GM19351 (cell line): Measurements from ENCODE around the gene CRADD.
"Not testable (repeated sequence)": the region's sequence is repeated elsewhere in the genome, so short reads cannot be mapped to it uniquely, and the experiment has no call there.

Source experiments
- ATAC-seq: cut with Tn5 transposase; IDR thresholded peaks from one replicate; pipeline ENCODE4 v1.9.1; 2021; ENCODE audit warnings: mild to moderate bottlenecking, moderate library complexity; ENCODE audit not compliant: unreplicated experiment

The CRADD gene

DNA sequence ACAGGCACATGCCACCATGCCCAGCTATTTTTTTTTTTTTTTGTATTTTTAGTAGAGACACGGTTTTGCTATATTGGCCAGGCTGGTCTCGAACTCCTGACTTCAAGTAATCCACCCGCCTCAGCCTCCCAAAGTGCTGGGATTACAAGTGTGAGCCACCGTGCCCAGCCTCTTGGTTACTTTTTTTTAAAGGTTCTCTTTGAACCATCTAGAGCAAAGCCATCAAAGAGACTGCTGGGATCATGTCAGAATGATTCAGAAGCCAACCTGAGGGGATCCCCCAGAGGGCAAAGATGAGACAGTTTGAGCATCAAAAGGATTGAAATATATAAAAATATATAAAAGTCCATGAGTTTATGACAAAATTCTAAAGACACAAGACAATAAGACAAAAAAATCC, 103.7 kb downstream of the CRADD start:
- ATAC-seq: not testable (repeated sequence)

DNA sequence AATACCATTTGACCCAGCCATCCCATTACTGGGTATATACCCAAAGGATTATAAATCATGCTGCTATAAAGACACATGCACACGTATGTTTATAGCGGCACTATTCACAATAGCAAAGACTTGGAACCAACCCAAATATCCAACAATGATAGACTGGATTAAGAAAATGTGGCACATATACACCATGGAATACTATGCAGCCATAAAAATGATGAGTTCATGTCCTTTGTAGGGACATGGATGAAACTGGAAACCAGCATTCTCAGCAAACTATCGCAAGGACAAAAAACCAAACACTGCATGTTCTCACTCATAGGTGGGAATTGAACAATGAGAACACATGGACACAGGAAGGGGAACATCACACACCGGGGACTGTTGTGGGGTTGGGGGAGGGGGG, 104.8 kb downstream of the CRADD start:
- not testable (repeated sequence) for ATAC-seq

DNA sequence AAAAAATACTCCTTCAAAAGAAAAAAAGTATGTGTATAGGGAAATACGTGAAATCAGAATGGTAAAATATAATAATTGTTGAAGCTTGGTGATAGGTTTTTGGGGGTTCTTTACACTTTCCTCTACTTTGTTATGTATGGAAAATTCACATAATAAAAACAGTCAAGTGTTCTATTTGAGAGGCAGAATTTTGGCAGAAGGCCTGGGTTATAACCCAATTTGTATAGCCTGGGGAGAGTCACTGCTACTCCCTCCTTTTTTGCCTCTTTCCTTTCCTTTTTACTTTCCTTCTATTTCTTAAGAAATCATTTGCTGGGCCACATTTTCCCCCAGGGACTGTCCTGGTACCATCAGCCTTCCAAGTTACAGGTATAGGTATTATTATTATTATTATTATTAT, 105.7 kb downstream of the CRADD start:
- ATAC-seq: no peak

DNA sequence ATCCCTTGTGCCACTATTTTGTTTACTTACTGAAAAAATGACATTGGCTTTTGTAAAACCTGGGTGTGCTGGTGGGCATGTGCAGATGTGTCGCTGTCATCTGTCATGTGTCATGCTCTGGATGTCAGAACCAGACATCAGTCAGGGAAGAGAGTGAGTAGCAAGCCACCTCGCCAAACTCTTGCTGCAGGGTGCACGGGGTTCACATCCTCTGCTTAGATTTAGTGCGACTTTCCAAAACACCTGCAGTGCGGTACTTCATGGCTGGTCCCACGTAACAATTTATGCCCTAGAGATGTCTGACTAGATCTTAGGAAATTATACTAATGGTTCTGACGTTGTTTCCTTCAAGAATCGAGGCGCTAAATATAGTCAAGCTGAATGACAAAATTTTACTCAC, 106.7 kb downstream of the CRADD start:
- no peak for ATAC-seq

DNA sequence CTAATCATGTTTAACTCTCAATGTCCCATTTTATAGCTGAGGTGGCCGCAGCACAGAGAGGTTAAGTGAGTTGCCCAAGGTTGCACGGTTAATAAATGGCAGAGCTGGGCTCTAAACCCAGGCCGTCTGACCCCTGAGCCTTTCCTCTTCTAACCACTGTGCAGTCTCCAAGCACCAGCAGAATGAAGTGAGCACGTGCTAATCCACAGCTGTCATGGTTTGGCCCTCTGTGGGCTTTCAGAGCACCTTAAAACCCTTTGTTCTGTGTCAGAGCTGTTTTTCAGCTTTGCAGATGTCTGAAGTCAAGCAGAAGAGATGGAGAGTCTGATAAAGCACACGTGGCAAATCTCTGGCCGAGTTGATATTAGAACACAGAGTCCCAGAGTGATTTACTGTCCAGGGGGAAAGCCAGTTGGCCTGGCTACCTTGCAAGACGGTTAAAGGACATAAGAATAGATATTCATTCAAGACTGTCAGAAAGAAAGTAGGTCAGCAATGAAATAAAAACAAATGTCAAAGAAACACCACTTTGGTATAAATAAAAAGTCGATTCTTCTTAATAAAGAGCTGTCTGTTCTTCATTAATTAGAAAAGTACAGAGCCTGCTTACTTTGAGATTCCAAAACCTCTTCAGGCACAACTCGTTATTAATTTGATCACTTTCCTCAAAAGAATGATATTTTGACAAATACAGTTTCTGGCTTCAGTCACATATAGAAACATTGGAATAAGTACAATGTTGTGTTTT, 107.3 kb downstream of the CRADD start:
- peak; percentile 67 for ATAC-seq

DNA sequence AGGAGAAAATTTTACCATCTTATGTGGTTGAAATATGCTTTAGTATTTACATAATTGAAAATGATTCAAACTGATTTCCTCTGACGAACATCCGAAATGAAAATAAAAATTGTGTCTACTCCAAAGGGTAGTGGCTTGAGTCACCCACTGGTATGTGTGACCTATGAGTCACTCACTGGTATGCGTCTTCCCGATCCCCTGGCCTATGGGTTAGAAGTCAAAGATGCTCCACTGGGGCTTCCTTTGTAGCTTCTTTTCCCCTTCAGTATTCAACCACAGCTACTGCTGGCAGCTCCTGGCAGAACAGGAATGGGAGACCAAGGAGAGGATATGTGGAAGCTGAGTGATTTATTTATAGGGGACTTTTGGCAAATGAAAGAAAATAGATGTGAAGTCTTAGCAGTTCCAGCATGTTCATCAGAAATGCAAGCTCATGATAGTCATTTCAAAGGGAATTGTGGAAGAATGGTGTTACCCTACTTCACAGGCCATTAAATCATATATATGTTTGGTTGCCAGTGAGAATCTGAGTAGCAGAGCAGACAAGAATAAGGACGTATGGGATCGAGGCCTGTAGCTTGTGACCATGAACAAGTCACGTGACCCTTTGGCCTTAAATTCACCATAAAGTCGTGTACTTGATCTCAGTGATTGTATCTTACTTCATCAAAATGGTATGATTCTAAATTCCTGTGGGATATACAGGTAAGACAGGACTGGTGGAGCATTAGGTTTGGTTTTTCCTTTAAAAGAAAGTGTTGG, 108.3 kb downstream of the CRADD start:
- peak; percentile 78 for ATAC-seq

DNA sequence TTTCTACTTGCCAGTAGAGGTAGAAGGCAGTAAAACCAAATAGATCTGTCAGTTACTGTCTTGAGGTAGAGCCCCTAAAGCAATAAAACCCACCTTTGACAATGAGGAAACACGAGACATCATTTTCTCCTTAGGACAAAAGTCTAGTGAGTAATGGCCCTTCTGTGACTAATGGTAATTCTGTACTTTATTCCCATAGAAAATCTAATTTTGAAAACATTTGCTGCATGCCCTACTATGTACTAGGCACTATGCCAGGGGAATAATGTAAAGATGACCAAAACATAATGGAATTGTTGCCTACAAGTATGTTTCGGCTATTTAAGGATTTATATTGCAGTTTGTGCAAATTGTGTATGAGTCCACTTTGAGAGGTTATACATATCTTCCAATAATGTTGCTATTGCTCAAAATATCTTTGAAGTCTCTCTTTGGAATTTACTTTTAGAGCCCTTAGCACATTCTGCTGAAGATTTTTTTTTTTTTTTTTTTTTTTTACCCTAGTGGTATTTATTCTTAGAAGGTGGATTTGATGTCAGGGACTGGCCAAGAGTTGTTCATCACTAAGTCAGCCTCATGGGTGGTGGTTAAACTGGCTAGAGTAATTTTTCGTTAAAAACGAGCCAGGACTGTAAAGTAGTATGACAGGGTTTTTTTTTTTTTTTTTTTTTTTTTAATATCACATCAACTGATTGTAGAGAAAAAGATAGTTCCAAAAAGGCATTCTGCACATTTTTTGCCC, 109.7 kb downstream of the CRADD start:
- ATAC-seq: no peak

DNA sequence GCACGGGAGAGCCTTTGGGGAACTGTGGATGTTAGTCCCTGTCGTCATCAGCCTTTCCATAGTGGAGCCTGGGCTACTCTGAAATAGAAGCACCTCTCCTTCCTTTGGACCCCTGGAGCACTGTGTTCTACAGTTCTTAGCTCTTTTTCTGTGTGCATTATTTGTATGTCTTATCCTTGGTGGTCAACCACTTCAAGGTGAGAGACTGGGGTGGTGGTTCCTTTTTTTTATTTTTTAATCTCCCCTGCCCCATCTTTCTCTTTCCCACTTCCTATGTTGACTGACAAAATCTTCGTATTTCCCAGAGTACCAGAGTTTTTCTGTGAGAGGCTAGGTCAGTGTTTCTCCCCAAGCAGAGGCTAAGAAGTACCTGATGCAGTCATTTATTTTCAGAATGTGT, 111.7 kb downstream of the CRADD start:
- ATAC-seq: no peak

DNA sequence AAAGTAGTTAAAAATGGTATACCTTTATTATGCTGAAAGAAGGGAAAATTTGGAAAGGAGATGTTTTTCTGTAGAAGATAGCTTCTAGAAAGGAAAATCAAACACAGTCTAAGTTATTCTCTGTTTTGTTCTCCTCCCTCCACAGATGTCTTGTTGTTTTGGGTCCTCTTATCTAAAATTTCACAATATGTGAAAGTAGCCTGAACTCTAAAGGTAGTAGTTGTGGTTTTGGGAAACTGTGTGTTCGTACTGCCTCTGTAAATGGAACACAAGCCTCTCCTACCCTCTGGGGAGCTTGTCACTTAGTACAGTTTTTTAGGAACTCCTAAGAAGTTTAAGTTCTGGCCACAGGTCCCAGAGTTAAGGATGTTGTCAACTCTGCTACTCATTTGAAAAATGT, 112.6 kb downstream of the CRADD start:
- no peak for ATAC-seq

DNA sequence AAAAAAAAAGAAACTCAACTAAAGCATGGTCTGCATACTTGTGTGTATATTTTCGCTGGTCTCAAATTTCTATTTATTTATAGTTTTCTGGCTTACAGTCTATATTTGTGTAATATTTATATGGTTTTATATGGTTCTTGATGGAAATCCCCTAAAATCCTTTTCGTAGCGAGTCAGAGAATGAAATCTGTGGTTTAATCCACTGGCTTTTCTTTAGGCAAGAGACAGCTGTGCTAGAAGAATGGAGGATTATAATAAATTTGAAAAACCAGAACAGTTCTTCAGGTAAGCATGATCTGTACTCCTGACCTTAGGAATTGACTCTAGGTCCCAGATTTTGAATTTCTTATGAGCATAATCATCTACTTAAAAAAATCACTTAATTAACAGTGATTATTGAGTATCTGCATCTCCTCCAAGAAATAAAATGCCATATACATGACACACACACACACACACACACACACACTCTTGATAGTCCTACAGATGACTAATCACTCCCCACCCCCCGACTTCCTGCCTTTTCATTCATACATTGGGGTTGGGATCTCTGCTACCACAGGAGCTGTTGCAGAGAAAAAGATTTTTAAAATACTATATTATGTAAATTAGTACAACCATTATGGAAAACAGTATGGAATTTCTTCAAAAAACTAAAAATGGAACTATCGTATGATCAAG, 113.4 kb downstream of the CRADD start:
- ATAC-seq: no peak

DNA sequence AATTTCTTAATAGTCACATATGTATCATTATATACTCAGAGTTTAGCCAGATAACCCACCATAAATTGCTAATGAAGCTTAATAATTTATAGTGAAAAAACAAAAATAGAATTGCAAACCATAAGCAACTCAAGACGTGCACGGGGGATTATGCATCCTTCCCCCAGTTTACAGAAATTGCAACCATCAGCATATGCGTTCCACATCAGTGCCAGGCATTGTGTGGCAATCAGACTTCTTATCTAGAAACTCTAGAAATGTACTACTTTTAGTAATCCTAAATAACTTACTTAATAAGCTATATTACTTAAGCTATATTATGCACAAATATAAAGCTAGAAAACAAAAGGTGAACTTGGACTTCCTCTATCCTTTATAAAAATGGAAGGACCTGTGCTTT, 115.8 kb downstream of the CRADD start:
- no peak for ATAC-seq

DNA sequence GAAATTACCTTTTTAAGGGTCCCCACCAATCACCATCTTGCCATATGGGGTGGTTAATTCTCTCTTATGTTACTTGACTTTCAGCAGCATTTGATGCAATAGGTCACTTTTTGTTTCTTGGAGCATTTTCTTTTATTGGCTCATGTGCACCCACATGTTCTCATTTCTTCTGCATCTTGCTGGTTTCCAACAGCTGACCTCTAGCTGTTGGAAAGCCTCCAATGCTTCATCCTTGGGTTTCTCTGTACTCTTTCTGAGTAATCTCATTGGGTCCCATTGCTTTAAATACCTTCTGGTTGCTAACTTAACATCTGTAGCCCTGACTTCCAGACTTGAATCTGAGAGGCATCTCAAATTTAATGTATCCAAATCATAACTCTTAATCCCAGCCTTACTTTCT, 116.8 kb downstream of the CRADD start:
- no peak for ATAC-seq

DNA sequence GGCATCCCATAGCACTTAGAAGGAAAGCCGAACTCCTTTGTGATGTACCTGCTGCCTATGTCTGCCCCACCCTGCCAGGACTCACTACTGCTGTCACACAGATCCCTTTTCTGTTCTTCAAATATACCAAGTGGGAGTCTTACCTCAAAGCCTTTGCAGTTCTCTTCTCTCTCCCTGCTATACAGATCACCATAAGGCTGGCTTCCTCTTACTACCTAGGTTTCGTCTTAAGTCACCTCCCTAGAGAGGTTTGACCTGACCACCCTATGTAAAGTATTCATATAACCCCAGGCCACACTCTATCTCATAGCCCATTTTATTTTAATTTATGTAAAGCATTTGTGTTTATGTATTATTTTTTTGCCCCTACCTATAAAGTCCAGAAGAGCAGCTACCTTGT, 117.6 kb downstream of the CRADD start:
- peak; percentile 65 for ATAC-seq

DNA sequence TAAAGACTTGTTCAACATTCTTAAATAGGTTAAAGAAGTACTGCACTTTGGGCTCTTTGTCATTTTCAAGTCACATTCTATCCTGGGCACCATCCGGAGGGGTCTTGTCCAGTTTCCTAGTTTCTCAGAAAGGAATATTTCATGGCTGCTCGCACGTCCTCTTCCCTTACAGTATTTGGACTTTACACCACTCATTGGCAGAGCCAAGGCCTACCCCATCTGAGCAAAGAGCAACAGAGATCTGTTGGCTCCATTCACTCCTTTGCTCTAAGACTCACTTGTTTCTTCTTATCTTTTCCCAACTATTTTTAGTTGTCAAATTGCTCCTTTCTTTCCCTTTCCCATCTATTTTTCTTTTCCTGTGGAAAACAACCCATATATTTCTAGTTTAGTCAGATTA, 118.2 kb downstream of the CRADD start:
- ATAC-seq: no peak

DNA sequence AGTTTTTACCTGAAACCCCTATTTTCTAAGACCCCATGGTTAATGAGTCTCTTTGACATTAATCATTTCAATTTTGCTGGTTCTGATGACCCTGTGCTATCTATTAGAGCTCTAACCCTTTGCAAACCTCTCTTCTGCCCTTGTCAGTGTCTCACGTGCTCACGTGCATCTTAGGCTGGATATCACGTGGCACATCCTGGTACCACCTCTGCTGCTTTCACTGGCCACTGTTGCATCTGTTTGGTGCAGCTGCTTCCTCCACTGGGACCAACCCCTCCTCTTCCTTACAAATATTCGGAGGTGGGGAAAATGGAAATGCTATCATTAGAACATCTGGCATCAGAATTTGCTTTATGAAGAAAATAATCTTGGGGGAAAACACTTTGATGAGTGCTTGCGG, 119.6 kb downstream of the CRADD start:
- ATAC-seq: no peak

DNA sequence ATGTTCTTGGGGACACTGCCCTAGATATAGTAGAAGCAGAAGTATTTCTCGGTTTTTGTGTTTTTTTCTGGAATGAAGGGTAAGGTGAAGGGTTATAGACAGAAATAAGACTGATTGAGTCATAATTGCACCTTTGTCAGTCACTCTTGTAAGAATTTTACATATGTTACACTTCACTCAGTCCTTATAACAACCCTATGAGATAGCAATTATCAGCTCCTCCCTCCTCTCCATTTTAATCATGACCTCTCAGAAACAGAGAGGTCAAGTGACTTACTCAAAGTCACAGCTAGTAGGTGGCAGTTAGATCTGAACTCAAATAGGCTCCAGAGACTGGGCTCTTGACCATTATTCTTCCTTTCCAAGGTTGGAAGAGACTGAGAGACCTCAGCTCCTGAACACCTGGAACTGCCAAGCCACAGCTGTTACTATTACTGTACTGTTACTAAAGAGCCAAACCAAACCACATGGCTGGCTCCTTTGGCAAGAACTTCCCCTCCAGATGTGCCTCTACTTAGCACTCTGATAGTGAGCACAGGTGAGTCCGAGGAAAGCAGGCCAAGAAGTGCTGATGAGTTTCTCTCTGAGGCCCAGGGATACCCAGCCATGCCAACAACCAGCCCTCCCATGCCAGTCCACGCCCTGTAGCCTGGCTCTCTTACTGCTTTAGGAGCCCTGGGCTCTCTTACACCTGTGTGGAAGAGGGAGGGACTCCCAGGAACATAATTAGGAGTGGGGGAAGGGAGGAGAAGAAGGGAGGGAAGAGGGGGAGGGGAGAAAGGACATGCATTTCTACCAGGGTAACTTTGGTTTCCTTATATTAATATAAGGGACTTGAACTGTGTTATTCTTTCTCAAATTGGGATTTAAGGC, 121.3 kb downstream of the CRADD start:
- no peak for ATAC-seq

DNA sequence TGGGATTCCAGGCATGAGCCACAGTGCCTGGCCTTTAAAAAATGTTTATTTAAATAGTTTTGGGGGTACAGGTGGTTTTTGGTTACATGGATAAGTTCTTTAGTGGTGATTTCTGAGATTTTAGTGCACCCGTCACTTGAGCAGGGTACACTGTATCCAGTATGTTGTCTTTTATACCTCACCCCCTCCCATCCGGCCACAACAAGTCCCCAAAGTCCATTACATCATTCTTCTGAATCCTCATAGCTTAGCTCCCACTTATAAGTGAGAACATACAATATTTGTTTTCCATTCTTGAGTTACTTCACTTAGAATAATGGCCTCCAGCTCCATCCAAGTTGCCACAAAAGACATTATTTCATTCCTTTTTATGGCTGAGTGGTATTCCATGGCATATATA, 124.5 kb downstream of the CRADD start:
- ATAC-seq: not testable (repeated sequence)

DNA sequence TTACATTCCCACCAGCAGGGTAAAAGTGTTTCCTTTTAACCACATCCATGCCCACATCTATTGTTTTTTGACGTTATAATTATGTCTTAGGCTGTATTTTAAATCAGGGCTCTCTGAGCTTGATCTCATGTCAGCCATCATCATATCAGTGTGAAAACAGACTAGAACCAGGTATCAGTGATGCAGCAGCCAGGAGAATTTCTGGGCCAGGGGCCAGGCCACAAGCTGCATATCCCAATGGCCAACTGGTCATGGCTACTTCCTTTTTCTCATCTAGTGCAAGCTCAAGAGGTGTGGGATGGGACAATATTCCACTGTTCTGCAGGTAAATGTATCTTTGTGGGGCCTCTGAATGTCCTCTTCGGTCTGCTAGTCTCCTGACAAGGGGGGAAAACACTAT, 125.1 kb downstream of the CRADD start:
- ATAC-seq: no peak

DNA sequence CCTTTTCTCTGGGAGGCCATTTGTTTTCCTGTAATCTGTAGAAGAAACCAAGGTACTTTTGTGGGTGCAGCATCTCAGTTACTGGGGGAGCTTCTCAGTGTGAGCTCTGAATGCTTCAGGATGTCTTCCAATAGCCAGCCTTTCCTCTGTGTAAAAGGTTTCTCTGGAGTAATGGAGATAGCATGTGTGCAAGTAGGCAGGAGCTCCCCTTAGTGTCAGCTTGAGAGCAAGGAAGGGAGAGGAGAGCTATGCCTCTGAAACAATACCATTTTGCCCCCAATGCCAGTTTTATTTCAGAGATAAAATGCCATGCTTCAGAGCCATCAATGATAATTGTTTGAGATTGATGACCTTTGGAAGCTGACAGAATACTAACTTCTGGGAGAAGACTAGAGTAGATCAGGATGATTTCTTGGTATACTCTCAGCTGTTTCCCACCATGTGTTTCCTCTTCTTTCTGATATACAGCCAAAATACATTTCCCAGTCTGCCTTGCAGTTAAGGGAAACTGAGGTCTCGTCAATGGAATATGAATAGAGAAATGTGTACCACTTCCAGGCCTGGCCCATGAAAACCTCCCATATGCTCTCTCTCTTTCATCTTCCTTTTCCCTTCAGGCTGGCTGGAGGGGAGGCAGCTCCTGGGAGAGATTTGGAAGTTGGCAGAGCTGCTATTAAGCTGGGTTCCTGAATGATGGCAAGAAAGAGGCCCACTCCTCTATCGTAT, 125.7 kb downstream of the CRADD start:
- ATAC-seq: no peak

DNA sequence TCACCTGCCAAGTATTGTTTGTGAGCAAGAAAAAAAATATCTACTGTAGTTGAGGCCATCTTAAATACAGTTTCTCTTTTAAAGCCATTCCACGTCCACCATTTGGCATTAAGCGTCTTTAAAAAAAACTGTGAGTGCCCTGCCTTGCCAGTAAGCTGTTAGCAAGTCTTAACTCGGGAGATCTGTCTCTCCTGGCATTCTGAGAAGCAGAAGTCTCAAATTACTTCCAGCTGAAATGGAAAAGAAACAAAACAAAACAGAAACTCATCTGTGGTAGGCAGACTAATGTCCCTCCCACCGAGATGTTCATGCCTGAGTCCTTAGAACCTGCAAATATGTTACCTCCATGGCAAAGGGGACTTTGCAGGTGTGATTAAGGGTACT, 126.2 kb downstream of the CRADD start:
- ATAC-seq: no peak
